GM12878 (cell line): ENCODE data around the gene CSDE1. TPM values are rescaled to one million over a fixed set of nuclear protein-coding genes. Genes with fewer than 3 reads are reported as not detected.

ENCODE experiments used
- ATAC-seq: fragments of 200-7000 bp; cut with Tn5 transposase; 3 replicates; pipeline ENCODE4 v1.9.1; 2020; ENCODE audit warnings: mild to moderate bottlenecking, moderate library complexity
- Bru-seq: library from RNA; stranded (reverse); fragments of 400-500 nt; gene quantifications from one replicate; lab custom pipeline; 2021; lab: Mats Ljungman, UMichigan
- BruChase-seq, 2 experiments: library from RNA; stranded (reverse); fragments of 400-500 nt; gene quantifications; one replicate each; lab custom pipeline; 2021; lab: Mats Ljungman, UMichigan
- BruUV-seq: library from RNA; stranded (reverse); fragments of 400-500 nt; replicated peaks from 2 replicates; lab custom pipeline; 2021; lab: Mats Ljungman, UMichigan
- CTCF ChIA-PET: fragments of 300-600 bp; sonication (Branson Sonifier 250); formaldehyde crosslinking; extraction: SDS; loops from one replicate; lab custom pipeline; 2021; ENCODE audit warnings: inconsistent platforms; lab: Yijun Ruan, JAX
- POLR2A ChIA-PET: fragments of 350-600 bp; formaldehyde crosslinking; extraction: SDS; loops from one replicate; lab custom pipeline; 2021; ENCODE audit warnings: inconsistent platforms; lab: Charles Lee
- RAD21 ChIA-PET: fragments of 300-600 bp; sonication (Branson Sonifier 250); formaldehyde crosslinking; loops from one replicate; lab custom pipeline; 2023; ENCODE audit warnings: antibody characterized with exemption; ENCODE audit not compliant: unreplicated experiment; lab: Charles Lee
- SMC1A ChIA-PET: fragments of 300-600 bp; sonication (Branson Sonifier 250); formaldehyde crosslinking; loops from one replicate; lab custom pipeline; 2023; ENCODE audit not compliant: unreplicated experiment, uncharacterized antibody; lab: Charles Lee
- DNase-seq: peaks from one replicate; pipeline ENCODE4 v3.0.0-alpha.2; 2011; ENCODE audit warnings: low read depth, low spot score
- FAIRE-seq: peaks from 3 replicates; lab custom pipeline; 2011; peaks lifted over from hg19 to GRCh38; lab: Jason Lieb, UNC
- H2AFZ ChIP-seq: 2 replicates; pipeline ENCODE4 v1.6.0; 2011; ENCODE audit warnings: low read depth, low read length, control low read depth; ENCODE audit not compliant: control insufficient read depth
- H3K27ac ChIP-seq: 2 replicates; pipeline ENCODE4 v1.5.1; 2011; ENCODE audit warnings: control low read depth; ENCODE audit not compliant: control insufficient read depth, insufficient read depth
- H3K27me3 ChIP-seq, 2 experiments: replicated peaks in 1 of 2; 2 replicates each; pipeline versions ENCODE4 v1.6.0 to v1.6.1; 2011; ENCODE audit warnings: low read length in 1 of 2; ENCODE audit not compliant: control insufficient read depth in 2 of 2, insufficient read depth in 2 of 2
- H3K36me3 ChIP-seq, 2 experiments: 2 replicates each; pipeline ENCODE4 v1.5.1; 2011; ENCODE audit warnings: low read length in 1 of 2; ENCODE audit not compliant: control insufficient read depth in 2 of 2, insufficient read depth in 2 of 2
- H3K4me1 ChIP-seq: 2 replicates; pipeline ENCODE4 v1.6.1; 2011; ENCODE audit warnings: mild to moderate bottlenecking, low read length, moderate library complexity, mixed read lengths; ENCODE audit not compliant: control insufficient read depth, insufficient read depth
- H3K4me2 ChIP-seq: 2 replicates; pipeline ENCODE4 v1.6.0; 2011; ENCODE audit warnings: control low read depth; ENCODE audit not compliant: control insufficient read depth, insufficient read depth
- H3K4me3 ChIP-seq: fragments of 200-600 bp; sonication (generic); 2 replicates; pipeline ENCODE4 v1.5.1; 2016
- H3K79me2 ChIP-seq: 2 replicates; pipeline ENCODE4 v1.6.0; 2011; ENCODE audit warnings: low read length; ENCODE audit not compliant: control insufficient read depth, insufficient read depth
- H3K9ac ChIP-seq: 2 replicates; pipeline ENCODE4 v1.8.0; 2011; ENCODE audit warnings: low read length, control low read depth, mixed read lengths; ENCODE audit not compliant: control insufficient read depth, insufficient read depth
- H3K9me3 ChIP-seq: replicated peaks from 3 replicates; pipeline ENCODE4 v1.5.1; 2011; ENCODE audit warnings: mild to moderate bottlenecking, low read length; ENCODE audit not compliant: control insufficient read depth, insufficient read depth
- H4K20me1 ChIP-seq: 2 replicates; pipeline ENCODE4 v1.6.0; 2011; ENCODE audit not compliant: control insufficient read depth, insufficient read depth
- BCL11A ChIP-seq: IDR thresholded peaks from 2 replicates; pipeline ENCODE4 v1.6.1; 2011; ENCODE audit warnings: low read depth, low read length
- CHD1 ChIP-seq: IDR thresholded peaks from 2 replicates; pipeline ENCODE4 v1.6.1; 2012; ENCODE audit warnings: low read depth, low read length, improper control_type of control experiment
- CUX1 ChIP-seq: IDR thresholded peaks from 2 replicates; pipeline ENCODE4 v1.6.1; 2012; ENCODE audit warnings: improper control_type of control experiment, low read depth, low read length; ENCODE audit not compliant: insufficient replicate concordance
- NR2F1 ChIP-seq: fragments of 450-650 bp; conservative IDR thresholded peaks from 2 replicates; pipeline ENCODE4 v1.6.1; 2017; ENCODE audit warnings: mild to moderate bottlenecking
- SIN3A ChIP-seq: IDR thresholded peaks from 2 replicates; pipeline ENCODE4 v1.6.1; 2012; ENCODE audit warnings: low read depth, low read length, improper control_type of control experiment
- SMAD5 ChIP-seq: IDR thresholded peaks from 2 replicates; pipeline ENCODE4 v1.6.1; 2016; ENCODE audit warnings: antibody characterized with exemption, low read depth
- WGBS: methylation state at CpG from one replicate; pipeline ENCODE4 v1.1.6; 2016; ENCODE audit warnings: low lambda C conversion rate; ENCODE audit not compliant: insufficient replicate concordance, insufficient coverage; ENCODE audit errors: missing lambda C conversion rate; 5-methylcytosine and 5-hydroxymethylcytosine counted together
- in situ Hi-C: fragments of 300-500 bp; cut with MboI; formaldehyde crosslinking; loops from 9 replicates; pipeline ENCODE4 v1.14.3; 2018; ENCODE audit warnings: mixed read lengths
- intact Hi-C: fragments of 100-400 bp; cut with micrococcal nuclease; formaldehyde crosslinking; loops from one replicate; pipeline ENCODE4 v1.14.2; 2022; ENCODE audit not compliant: unreplicated experiment
- long read RNA-seq, 2 experiments: library from polyadenylated mRNA; unstranded; transcript quantifications; one replicate each; pipeline ENCODE4 v2.0.0, GENCODE V29; 2019 to 2020
- polyA minus RNA-seq, 3 experiments: library from RNA; depleted of rRNA, polyadenylated mRNA; stranded (reverse); fragments of >200 nt; gene quantifications; 2 replicates each; pipeline ENCODE4 v1.2.3, GENCODE V29; 2011
- polyA plus RNA-seq, 11 experiments: library from polyadenylated mRNA; depleted of rRNA in 4 of 11; unstranded in 6 of 11; stranded (reverse) in 5 of 11; fragments of >200 nt; fragmentation: Nextera tagmentation in 4 of 11; fragmentation: Illumina TruSeq in 1 of 11; extraction: Ambion mirVana in 4 of 11; extraction: Trizol in 1 of 11; gene quantifications; 1 replicate in 1 of 11; 2 replicates in 10 of 11; pipeline versions ENCODE4 v1.2.1 to v1.2.3, GENCODE V29; 2011 to 2016; ENCODE audit warnings: inconsistent platforms in 2 of 11, missing spikeins in 2 of 11, low read depth in 1 of 11
- total RNA-seq, 4 experiments: library from RNA; depleted of rRNA in 3 of 4; stranded (reverse); fragments of >200 nt in 3 of 4; fragmentation: Illumina TruSeq in 1 of 4; extraction: Trizol in 1 of 4; gene quantifications; 2 replicates each; pipeline versions ENCODE4 v1.2.1 to v1.2.3, GENCODE V29; 2013 to 2021
- TF ChIP-seq, protein P1 (sequence below), 3 experiments: IDR thresholded peaks in 2 of 3; conservative IDR thresholded peaks in 1 of 3; 2 replicates each; pipeline ENCODE4 v1.5.1; 2011; ENCODE audit warnings: low read depth in 3 of 3, low read length in 3 of 3, mild to moderate bottlenecking in 3 of 3, control low read depth in 2 of 3, moderate library complexity in 2 of 3, inconsistent platforms in 1 of 3, mixed read lengths in 1 of 3; ENCODE audit not compliant: control insufficient read depth in 2 of 3, insufficient read depth in 1 of 3; ENCODE audit errors: extremely low read depth in 1 of 3

CSDE1 gene
- 277 and 287 TPM in 2 replicates for total RNA-seq (2013; cell fraction: nucleolus; rRNA removed)
- 263 and 310 TPM in 2 replicates for total RNA-seq (2014; rRNA removed)
- 390 and 393 TPM in 2 replicates for total RNA-seq (2014; rRNA removed; fragmentation: Illumina TruSeq; extraction: Trizol)
- 389 and 404 TPM in 2 replicates for total RNA-seq (2021)
- 269 TPM for polyA plus RNA-seq (2011; ENCODE audit: low read depth)
- polyA plus RNA-seq (2011; rRNA removed), result 294 and 451 TPM in 2 replicates
- polyA plus RNA-seq (2011; cell fraction: cytosol; rRNA removed), result 156 and 178 TPM in 2 replicates
- 187 and 204 TPM in 2 replicates for polyA plus RNA-seq (2011; cell fraction: nucleus; rRNA removed)
- 377 and 799 TPM in 2 replicates for polyA plus RNA-seq (2012)
- polyA plus RNA-seq (2014; fragmentation: Illumina TruSeq; extraction: Trizol), result 321 and 392 TPM in 2 replicates
- polyA plus RNA-seq (2014; fragmentation: Nextera tagmentation; extraction: Ambion mirVana), result 100 to 1,000 TPM; 130 to 143 TPM
- polyA plus RNA-seq (2014; rRNA removed), result 160 and 185 TPM in 2 replicates
- 100 to 1,000 TPM; 226 to 229 TPM for polyA plus RNA-seq (2016; fragmentation: Nextera tagmentation; extraction: Ambion mirVana)
- 448 and 740 TPM in 2 replicates for polyA minus RNA-seq (2011; rRNA and poly(A)+ RNA removed)
- polyA minus RNA-seq (2011; cell fraction: cytosol; rRNA and poly(A)+ RNA removed), result 142 and 182 TPM in 2 replicates
- polyA minus RNA-seq (2011; cell fraction: nucleus; rRNA and poly(A)+ RNA removed), result 86.4 and 110 TPM in 2 replicates
- Bru-seq, nascent RNA, result percentile 98 among the genes with signal in this experiment
- BruChase-seq, experiment 1, labeled RNA remaining after a 6-hour chase, result percentile 99 among the genes with signal in this experiment
- percentile 99 among the genes with signal in this experiment for BruChase-seq, experiment 2, labeled RNA remaining after a 2-hour chase
- long read RNA-seq, experiment 1, full-length matches to known transcripts, result 187 of 236 reads
- long read RNA-seq, experiment 1, partial matches to known transcripts, result 29 of 236 reads
- long read RNA-seq, experiment 1, other reads (novel, unspliced or antisense), result 20 of 236 reads
- long read RNA-seq, experiment 2, full-length matches to known transcripts, result 1,525 of 1,901 reads
- long read RNA-seq, experiment 2, partial matches to known transcripts, result 261 of 1,901 reads
- long read RNA-seq, experiment 2, other reads (novel, unspliced or antisense), result 115 of 1,901 reads

DNA sequence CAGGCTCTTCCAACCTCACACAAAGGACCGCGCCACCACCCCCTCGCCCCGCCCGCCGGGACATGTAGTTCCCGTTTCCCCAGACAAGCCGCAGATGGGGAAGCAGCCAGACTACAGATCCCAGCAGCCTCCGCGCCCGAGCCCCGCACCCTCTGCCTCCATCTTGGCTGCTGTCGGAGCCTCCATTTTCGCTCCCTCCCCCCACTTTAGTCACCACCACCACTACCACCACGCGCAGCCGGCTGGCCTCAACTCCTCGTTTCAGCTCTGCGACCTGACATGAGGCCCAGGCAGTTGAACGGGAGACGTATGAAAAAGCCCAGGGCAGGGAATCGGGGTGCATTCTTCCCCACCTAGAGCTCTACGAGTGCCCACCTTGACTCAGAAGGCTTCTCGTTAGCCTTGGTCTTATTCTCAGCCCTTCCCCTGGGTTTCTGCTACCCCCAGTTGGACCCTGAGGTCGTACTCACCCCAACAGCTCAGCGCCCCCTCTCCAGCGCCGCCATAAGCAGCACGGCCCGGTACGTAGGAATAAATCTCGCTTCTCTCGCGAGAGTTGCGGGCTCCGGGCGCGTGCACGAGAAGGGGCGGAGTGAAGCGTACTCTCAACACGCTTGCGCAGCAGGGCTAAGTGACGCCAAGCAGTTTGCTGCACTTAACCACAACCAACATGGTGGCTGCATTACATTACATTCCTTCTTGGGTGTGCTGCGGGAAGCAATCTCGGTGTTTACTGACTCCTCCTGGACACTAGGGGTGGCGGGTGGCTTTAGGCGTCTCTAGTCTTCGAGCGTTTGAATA, at the start of gene CSDE1:
Gene CSDE1, minus strand, starts transcription at position 530 of the 801 bp plus-strand sequence. CDS start 18,094 bp downstream, outside the sequence.
- 1% methylated on average over 49 of the region's 50 CpGs for WGBS
- TSS peak; percentile 60 for BruUV-seq
- peaks cover 15% of the 10 kb centered on the region; the same call in 1 of the 2 replicates for H3K4me1 ChIP-seq
- TF ChIP-seq CUX1 (no peak), SIN3A (peak; percentile 45; the same call in 1 of the 2 replicates), SMAD5 (peak; percentile 96), NR2F1 (peak; percentile 23; the same call in 1 of the 2 replicates), BCL11A (no peak), CHD1 (peak; percentile 26; the same call in 1 of the 2 replicates)
- TF ChIP-seq, protein P1, sequence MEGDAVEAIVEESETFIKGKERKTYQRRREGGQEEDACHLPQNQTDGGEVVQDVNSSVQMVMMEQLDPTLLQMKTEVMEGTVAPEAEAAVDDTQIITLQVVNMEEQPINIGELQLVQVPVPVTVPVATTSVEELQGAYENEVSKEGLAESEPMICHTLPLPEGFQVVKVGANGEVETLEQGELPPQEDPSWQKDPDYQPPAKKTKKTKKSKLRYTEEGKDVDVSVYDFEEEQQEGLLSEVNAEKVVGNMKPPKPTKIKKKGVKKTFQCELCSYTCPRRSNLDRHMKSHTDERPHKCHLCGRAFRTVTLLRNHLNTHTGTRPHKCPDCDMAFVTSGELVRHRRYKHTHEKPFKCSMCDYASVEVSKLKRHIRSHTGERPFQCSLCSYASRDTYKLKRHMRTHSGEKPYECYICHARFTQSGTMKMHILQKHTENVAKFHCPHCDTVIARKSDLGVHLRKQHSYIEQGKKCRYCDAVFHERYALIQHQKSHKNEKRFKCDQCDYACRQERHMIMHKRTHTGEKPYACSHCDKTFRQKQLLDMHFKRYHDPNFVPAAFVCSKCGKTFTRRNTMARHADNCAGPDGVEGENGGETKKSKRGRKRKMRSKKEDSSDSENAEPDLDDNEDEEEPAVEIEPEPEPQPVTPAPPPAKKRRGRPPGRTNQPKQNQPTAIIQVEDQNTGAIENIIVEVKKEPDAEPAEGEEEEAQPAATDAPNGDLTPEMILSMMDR (IDR thresholded peaks at IDR 0.05 in 2 of 3, conservative IDR thresholded peaks at IDR 0.05 in 1 of 3; ENCODE audit: control insufficient read depth in 2 of 3, extremely low read depth in 1 of 3, insufficient read depth in 1 of 3, low read depth in 3 of 3, low read length in 3 of 3), result peak; percentile 10 to 38 (median 28); a peak in 2 of 6 replicates

More for the DNA sequence above, at the start of gene CSDE1:
- peak within 1 kb of the TSS; percentile 100 for H3K9ac ChIP-seq
- no peaks in the 10 kb centered on the region for H3K9me3 ChIP-seq
- H3K27me3 ChIP-seq, result no peaks in the 10 kb centered on the region
- DNase-seq (peak; percentile 93), ATAC-seq (peak; percentile 91), FAIRE-seq (peak; percentile 98)
- ChIA-PET SMC1A (interaction anchor here (3.3 kb wide), 1 partner anchor 40 kb away, joined by 24 read pairs; the partner anchor contains the start of gene NRAS), CTCF (interaction anchor here (1.0 kb wide), 1 partner anchor 38 kb away, joined by 3 read pairs; no protein-coding TSS in a partner anchor), RAD21 (interaction anchor here (0.9 to 1.4 kb wide), 2 partner anchors 22 to 42 kb away, joined by 3 to 4 read pairs; partner anchors contain the start of gene SIKE1), POLR2A (interaction anchor here (1.1 to 6.8 kb wide), 3 partner anchors 20 to 40 kb away, joined by 3 to 36 read pairs (median 3); partner anchors contain the start of gene NRAS)
- intact Hi-C loops, result loop anchor here (1.0 to 5.0 kb wide), 3 partner anchors 23 to 245 kb away; partner anchors contain the start of genes NRAS, SIKE1 and TRIM33
- H2AFZ ChIP-seq, result peak within 1 kb of the TSS; percentile 91
- peaks cover 3% of the 10 kb centered on the region for H4K20me1 ChIP-seq
- no peaks in the 10 kb centered on the region for H3K36me3 ChIP-seq
- peak within 1 kb of the TSS; percentile 89 for H3K4me2 ChIP-seq
- H3K79me2 ChIP-seq, result peaks cover 51% of the 10 kb centered on the region
- peak within 1 kb of the TSS; percentile 96 for H3K4me3 ChIP-seq
- in situ Hi-C loops, result no loop called here
- peak within 1 kb of the TSS; percentile 99 for H3K27ac ChIP-seq
